PC-9 (cell line): ENCODE results near the gene CHTF18. TPM values are rescaled to one million over a fixed set of nuclear protein-coding genes. Genes with fewer than 3 reads are reported as not detected.

ENCODE experiments used
- Bru-seq: library from RNA; stranded (reverse); fragments of 400-500 nt; gene quantifications from one replicate; lab custom pipeline; 2021; lab: Mats Ljungman, UMichigan
- BruChase-seq, 2 experiments: library from RNA; stranded (reverse); fragments of 400-500 nt; gene quantifications; one replicate each; lab custom pipeline; 2021; lab: Mats Ljungman, UMichigan
- BruUV-seq: library from RNA; stranded (reverse); fragments of 400-500 nt; replicated peaks from 2 replicates; lab custom pipeline; 2021; lab: Mats Ljungman, UMichigan
- CTCF ChIA-PET: fragments of 300-600 bp; sonication (Branson Sonifier 250); formaldehyde crosslinking; loops from one replicate; lab custom pipeline; 2022; ENCODE audit warnings: antibody characterized with exemption; lab: Charles Lee
- POLR2A ChIA-PET: fragments of 300-600 bp; sonication (Branson Sonifier 250); formaldehyde crosslinking; loops from one replicate; lab custom pipeline; 2022; ENCODE audit warnings: antibody characterized with exemption; ENCODE audit not compliant: unreplicated experiment; lab: Charles Lee
- DNase-seq, 2 experiments: peaks; one replicate each; pipeline versions ENCODE4 v3.0.0 to v3.0.0-alpha.2; 2015 to 2022; ENCODE audit warnings: mixed read lengths in 1 of 2
- H2AFZ ChIP-seq: fragments of 200-600 bp; sonication (generic); 2 replicates; pipeline ENCODE4 v1.8.1; 2017; ENCODE audit warnings: antibody characterized with exemption
- H3F3A ChIP-seq: fragments of 200-600 bp; sonication (generic); 2 replicates; pipeline ENCODE4 v1.8.1; 2017; ENCODE audit warnings: antibody characterized with exemption, mild to moderate bottlenecking, low read depth; ENCODE audit not compliant: insufficient read depth
- H3K27ac ChIP-seq: fragments of 200-600 bp; sonication (generic); 2 replicates; pipeline ENCODE4 v1.6.1; 2016; ENCODE audit warnings: mixed run types
- H3K27me3 ChIP-seq: fragments of 200-600 bp; sonication (generic); 2 replicates; pipeline ENCODE4 v1.6.1; 2016; ENCODE audit warnings: low read depth, mixed run types; ENCODE audit not compliant: insufficient read depth
- H3K36me3 ChIP-seq: fragments of 200-600 bp; sonication (generic); 2 replicates; pipeline ENCODE4 v1.6.1; 2016; ENCODE audit warnings: low read depth, mixed run types
- H3K4me1 ChIP-seq: fragments of 200-600 bp; sonication (generic); replicated peaks from 2 replicates; pipeline ENCODE4 v1.6.1; 2016; ENCODE audit warnings: mixed run types; ENCODE audit not compliant: insufficient read depth
- H3K4me2 ChIP-seq: fragments of 200-600 bp; sonication (generic); 2 replicates; pipeline ENCODE4 v1.6.1; 2017; ENCODE audit warnings: mixed run types
- H3K4me3 ChIP-seq: fragments of 200-600 bp; sonication (generic); 2 replicates; pipeline ENCODE4 v1.6.1; 2016; ENCODE audit warnings: mixed run types
- H3K79me2 ChIP-seq: fragments of 200-600 bp; sonication (generic); 2 replicates; pipeline ENCODE4 v1.6.1; 2017; ENCODE audit warnings: low read depth, mixed run types
- H3K9me2 ChIP-seq: fragments of 200-600 bp; sonication (generic); 2 replicates; pipeline ENCODE4 v1.8.1; 2017; ENCODE audit warnings: mild to moderate bottlenecking; ENCODE audit not compliant: insufficient read depth
- H3K9me3 ChIP-seq: fragments of 200-600 bp; sonication (generic); 2 replicates; pipeline ENCODE4 v1.8.1; 2016; ENCODE audit warnings: low read depth; ENCODE audit not compliant: insufficient read depth
- H4K20me1 ChIP-seq: fragments of 200-600 bp; sonication (generic); 2 replicates; pipeline ENCODE4 v1.8.1; 2017; ENCODE audit not compliant: insufficient read depth
- EZH2 ChIP-seq: fragments of 200-600 bp; sonication (generic); IDR thresholded peaks from 2 replicates; pipeline ENCODE4 v1.8.0; 2017; ENCODE audit warnings: antibody characterized with exemption, low read depth
- intact Hi-C: fragments of 100-400 bp; cut with micrococcal nuclease; formaldehyde crosslinking; loops from one replicate; pipeline ENCODE4 v1.10.0; 2022; ENCODE audit not compliant: unreplicated experiment
- long read RNA-seq: library from polyadenylated mRNA; stranded (forward); transcript quantifications from one replicate; pipeline ENCODE4 v2.0.0, GENCODE V29; 2022
- total RNA-seq: library from RNA; stranded (reverse); gene quantifications from 2 replicates; pipeline ENCODE4 v1.2.3, GENCODE V29; 2021
- TF ChIP-seq, protein P1 (sequence below): fragments of 200-600 bp; sonication (generic); conservative IDR thresholded peaks from 2 replicates; pipeline ENCODE4 v1.6.1; 2017; ENCODE audit warnings: mixed run types, antibody characterized with exemption, mild to moderate bottlenecking, moderate library complexity

The CHTF18 gene
- total RNA-seq = 67.7 and 77.8 TPM in 2 replicates
- Bru-seq, nascent RNA = percentile 55 among the genes with signal in this experiment
- percentile 58 among the genes with signal in this experiment for BruChase-seq, experiment 1, labeled RNA remaining after a 2-hour chase
- BruChase-seq, experiment 2, labeled RNA remaining after a 6-hour chase = percentile 79 among the genes with signal in this experiment
- long read RNA-seq, transcript CHTF18-201 (22 exons, 3,090 nt) = major isoform, 14 of 82 reads
- long read RNA-seq, partial matches to known transcripts = 32 of 82 reads
- long read RNA-seq, other reads (novel, unspliced or antisense) = 34 of 82 reads

DNA sequence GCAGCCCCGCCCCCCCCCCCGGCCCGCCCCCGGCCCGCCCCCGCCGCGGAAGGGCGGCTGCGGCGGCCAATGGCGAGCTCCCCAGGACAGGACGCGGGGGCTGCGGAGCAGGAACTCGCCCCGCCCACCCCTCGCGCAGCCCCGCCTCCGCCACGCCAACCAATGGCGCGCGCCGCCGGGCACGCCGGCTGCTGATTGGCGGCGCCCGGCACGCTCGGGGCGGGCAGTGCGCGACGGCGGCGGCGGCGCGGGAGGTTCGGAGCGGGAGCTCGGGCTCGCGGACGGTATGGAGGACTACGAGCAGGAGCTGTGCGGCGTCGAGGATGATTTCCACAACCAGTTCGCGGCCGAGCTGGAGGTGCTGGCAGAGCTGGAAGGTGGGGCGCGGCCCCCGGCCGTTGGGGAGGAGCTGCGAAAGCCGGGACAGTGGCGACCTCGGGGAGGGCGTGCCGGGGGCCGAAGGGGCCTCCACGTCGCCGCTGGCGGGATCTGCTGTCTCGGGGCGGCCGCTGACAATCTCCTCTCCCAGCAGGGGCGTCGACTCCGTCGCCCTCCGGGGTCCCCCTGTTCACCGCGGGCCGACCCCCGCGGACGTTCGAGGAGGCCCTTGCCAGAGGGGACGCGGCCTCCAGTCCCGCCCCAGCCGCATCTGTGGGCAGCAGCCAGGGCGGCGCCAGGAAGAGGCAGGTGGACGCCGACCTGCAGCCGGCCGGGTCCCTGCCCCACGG is at the start of gene CHTF18:
TSS of gene CHTF18 (plus strand) at position 222 of the 728 bp plus-strand sequence. CDS start at position 287, 65 bp downstream.
- POLR2A ChIA-PET = interaction anchor here (0.6 to 1.3 kb wide), 11 partner anchors 15 to 889 kb away, joined by 3 to 41 read pairs (median 4); partner anchors contain the start of genes ANTKMT, CCDC78, HAGHL and METRN

DNA sequence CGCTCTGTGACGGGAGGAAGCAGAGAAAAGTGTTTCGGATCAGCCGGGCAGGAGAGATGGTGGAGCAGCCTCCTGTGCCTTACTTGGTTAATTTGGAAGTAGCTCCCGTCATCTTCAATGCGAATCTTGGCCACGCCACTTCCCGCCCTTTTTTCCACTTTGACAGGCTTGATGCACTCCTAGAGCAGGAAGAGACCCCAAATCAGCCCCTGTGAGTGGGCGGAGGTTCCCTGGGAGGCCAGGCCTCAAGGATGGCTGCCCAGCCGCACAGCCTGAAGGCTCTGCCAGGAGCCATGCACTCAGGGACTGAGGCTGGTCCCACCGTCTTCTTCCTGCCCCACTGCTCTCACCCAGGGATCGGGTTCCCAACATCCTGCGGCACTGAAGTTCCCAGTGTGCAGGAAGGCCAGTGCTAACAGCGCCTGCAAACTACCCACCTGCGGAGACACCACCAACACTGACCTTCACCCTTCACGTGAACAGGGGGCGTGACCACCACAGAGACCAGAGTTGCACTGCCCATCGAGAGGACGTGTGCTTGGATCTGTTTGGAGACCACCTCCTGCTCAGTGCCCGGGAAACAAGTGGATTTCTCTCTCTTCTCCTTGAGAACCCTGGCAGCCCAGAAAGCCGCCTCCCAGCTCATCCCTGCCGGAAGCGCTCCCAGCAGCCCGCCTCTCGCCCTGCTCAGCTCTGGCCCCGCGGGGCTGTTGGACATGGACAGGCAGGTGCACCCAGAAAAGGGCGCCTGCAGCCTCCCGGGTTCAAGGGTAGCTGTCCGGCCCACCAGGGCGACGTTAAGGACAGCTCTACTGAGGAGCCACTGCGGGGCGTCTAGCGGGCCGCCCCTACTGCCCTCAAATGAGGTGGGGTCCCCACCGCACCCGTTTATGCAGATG is 48.6 kb upstream of the CHTF18 start:
- H4K20me1 ChIP-seq = no peaks in the 10 kb centered on the region
- no peaks in the 10 kb centered on the region for H3K9me3 ChIP-seq
- H3F3A ChIP-seq = peaks cover 5% of the 10 kb centered on the region; the same call in 1 of the 2 replicates

More for the DNA sequence above, at the start of gene CHTF18:
- intact Hi-C loops = no loop called here
- CTCF ChIA-PET = interaction anchor here (0.6 to 1.8 kb wide), 7 partner anchors 27 to 715 kb away, joined by 3 to 10 read pairs (median 4); partner anchors contain the start of gene PGAP6
- H3K9me2 ChIP-seq = no peaks in the 10 kb centered on the region
- no TSS peak for BruUV-seq
- peak within 1 kb of the TSS; percentile 96 for H3K4me3 ChIP-seq
- DNase-seq = peak; percentile 74 to 97
- peak within 1 kb of the TSS; percentile 90 for H2AFZ ChIP-seq
- H3K27ac ChIP-seq = no peak within 1 kb of the TSS
- H3F3A ChIP-seq = peaks cover 10% of the 10 kb centered on the region; the same call in 1 of the 2 replicates
- no peaks in the 10 kb centered on the region for H3K9me3 ChIP-seq
- peaks cover 16% of the 10 kb centered on the region for H3K4me1 ChIP-seq
- TF ChIP-seq, protein P1, sequence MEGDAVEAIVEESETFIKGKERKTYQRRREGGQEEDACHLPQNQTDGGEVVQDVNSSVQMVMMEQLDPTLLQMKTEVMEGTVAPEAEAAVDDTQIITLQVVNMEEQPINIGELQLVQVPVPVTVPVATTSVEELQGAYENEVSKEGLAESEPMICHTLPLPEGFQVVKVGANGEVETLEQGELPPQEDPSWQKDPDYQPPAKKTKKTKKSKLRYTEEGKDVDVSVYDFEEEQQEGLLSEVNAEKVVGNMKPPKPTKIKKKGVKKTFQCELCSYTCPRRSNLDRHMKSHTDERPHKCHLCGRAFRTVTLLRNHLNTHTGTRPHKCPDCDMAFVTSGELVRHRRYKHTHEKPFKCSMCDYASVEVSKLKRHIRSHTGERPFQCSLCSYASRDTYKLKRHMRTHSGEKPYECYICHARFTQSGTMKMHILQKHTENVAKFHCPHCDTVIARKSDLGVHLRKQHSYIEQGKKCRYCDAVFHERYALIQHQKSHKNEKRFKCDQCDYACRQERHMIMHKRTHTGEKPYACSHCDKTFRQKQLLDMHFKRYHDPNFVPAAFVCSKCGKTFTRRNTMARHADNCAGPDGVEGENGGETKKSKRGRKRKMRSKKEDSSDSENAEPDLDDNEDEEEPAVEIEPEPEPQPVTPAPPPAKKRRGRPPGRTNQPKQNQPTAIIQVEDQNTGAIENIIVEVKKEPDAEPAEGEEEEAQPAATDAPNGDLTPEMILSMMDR = no peak
- TF ChIP-seq EZH2 = no peak
- H3K4me2 ChIP-seq = peak within 1 kb of the TSS; percentile 92
- no peaks in the 10 kb centered on the region for H3K27me3 ChIP-seq
- peaks cover 13% of the 10 kb centered on the region; the same call in 1 of the 2 replicates for H4K20me1 ChIP-seq
- H3K36me3 ChIP-seq = no peaks in the 10 kb centered on the region; the same call in 1 of the 2 replicates
- H3K79me2 ChIP-seq = peaks cover 28% of the 10 kb centered on the region

More for the DNA sequence above, 48.6 kb upstream of the CHTF18 start:
- Histone ChIP-seq H3K36me3 (no peaks in the 10 kb centered on the region), H3K27me3 (no peaks in the 10 kb centered on the region), H3K4me3 (peak overlapping the region; percentile 91), H3K4me1 (no peaks in the 10 kb centered on the region; the same call in 1 of the 2 replicates), H3K9me2 (no peaks in the 10 kb centered on the region), H3K27ac (no peak overlapping the region), H3K4me2 (peak overlapping the region; percentile 95), H2AFZ (peak overlapping the region; percentile 96; the same call in 1 of the 2 replicates), H3K79me2 (peaks cover 11% of the 10 kb centered on the region; the same call in 1 of the 2 replicates)
- intact Hi-C loops = loop anchor here (1.0 to 2.0 kb wide), 3 partner anchors 12 to 37 kb away; partner anchors contain the start of gene MSLN
- no peak for TF ChIP-seq EZH2
- TF ChIP-seq, protein P1 = no peak
- ChIA-PET POLR2A (interaction anchor here (0.5 to 0.6 kb wide), 2 partner anchors 43 to 338 kb away, joined by 3 to 4 read pairs; no protein-coding TSS in a partner anchor), CTCF (interaction anchor here (1.2 kb wide), 1 partner anchor 21 kb away, joined by 5 read pairs; no protein-coding TSS in a partner anchor)
- no TSS peak for BruUV-seq
- peak in 1 of 2 experiments; percentile 35 for DNase-seq
